NCI-H128 (cell line): ENCODE results near the gene RAB22A.
"Not testable (repeated sequence)": the region's sequence is repeated elsewhere in the genome, so short reads cannot be mapped to it uniquely, and the experiment has no call there.

ENCODE experiments used
- DNase-seq: peaks from one replicate; lab custom pipeline; 2025; ENCODE audit not compliant: unreplicated experiment; lab: John Stamatoyannopoulos, UW

The RAB22A gene

DNA sequence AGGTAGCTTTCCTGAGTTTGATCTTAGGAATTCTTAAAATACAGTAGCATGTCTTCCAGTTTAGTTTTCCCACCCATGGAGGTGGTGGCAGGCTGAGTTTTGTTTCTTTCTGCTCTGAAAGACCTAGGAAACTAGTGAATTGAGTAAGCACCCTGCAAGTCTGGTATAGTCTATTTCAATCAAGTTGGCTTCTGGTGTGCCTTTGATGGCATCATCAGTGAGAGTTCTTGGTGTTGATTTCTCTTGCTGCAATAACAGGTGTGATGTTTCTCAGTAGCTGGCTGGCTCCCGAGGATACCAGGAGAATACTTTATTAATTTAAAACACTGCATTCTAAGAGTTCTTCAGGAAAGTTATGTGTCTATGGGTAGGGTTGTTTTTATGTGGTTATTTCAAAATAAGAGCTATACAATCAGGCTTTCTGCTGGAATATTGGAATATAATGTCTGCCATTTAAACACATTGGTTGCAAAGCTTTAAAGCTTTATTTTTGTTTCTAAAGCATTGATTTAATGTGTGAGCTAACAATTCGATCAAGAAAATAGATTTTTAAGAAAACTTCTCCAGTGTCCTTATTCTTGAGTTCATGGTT is 98.5 kb downstream of the RAB22A start:
- no peak for DNase-seq

DNA sequence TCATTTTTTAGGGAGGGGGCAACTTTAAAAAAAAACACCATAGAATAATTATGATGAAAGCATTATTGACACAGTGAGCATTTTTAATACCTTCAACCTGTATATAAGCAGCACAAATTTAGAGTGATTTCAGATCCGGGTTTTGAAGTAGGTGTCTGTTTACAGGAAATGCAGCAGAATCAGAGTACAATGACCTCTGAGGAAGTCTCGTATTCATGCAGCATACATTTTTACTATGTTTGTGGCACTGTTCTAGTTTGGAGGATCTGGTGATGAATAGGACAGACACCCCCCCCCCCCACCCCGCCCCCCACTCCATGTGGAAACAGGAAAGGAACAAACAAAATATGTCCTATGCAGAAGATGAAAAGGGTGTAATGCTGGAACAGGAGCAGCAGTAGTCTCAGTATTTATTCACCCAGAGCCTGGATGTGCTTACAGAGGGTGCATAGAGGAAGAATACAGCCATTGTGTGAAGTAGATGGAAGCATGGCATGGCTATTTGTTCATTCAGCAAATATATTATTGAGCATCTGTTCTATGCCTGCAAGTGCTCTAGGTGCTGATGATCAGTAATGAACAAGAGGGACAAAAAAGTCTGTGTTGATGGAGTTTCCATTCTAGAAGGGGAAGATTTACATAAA is 99.2 kb downstream of the RAB22A start:
- DNase-seq = no peak

DNA sequence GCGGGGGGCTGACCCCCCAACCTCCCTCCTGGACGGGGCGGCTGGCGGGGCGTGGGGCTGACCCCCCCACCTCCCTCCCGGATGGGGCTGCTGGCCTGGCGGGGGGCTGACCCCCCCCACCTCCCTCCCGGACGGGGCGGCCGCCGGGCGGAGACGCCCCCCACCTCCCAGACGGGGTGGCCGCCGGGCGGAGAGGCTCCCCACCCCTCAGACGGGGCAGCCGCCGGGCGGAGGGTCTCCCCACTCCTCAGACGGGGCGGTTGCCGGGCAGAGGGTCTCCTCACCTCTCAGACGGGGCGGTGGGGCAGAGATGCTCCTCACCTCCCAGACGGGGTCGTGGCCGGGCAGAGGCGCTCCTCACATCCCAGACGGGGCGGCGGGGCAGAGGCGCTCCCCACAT is 104.7 kb downstream of the RAB22A start:
- not testable (repeated sequence) for DNase-seq

GRCh38 chr20:58414786-58415185 is 105.3 kb downstream of the RAB22A start:
- not testable (repeated sequence) for DNase-seq

DNA sequence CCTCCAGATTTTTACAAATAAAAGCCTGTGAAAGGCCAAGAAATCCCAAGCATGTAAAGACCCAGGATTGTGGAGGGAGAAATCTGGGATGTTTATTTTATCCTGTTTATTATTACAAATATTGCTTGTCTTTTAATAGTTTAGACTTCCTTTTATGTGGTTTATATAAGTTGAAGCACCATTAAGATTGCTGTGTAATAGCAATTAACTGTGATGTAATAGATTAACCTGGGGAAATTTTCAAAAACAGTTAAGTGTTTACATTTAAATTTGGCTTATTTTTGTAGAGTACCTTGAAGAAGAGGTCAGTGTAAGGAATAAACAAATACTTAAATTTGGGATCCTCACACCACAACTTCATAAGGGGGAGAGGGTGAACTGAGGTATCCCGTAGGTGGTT is 106.5 kb downstream of the RAB22A start:
- DNase-seq = no peak

- no peak for DNase-seq
Measured at GRCh38 chr20:58416835-58417234, 107.3 kb downstream of the RAB22A start.
